GM18909 (cell line): ENCODE measurements around the gene TPSAB1.
"Not testable (repeated sequence)": the region's sequence is repeated elsewhere in the genome, so short reads cannot be mapped to it uniquely, and the experiment has no call there.

Experiments used
- ATAC-seq: cut with Tn5 transposase; IDR thresholded peaks from one replicate; pipeline ENCODE4 v1.9.1; 2021; ENCODE audit warnings: mild to moderate bottlenecking; ENCODE audit not compliant: unreplicated experiment, poor library complexity

Gene TPSAB1

DNA sequence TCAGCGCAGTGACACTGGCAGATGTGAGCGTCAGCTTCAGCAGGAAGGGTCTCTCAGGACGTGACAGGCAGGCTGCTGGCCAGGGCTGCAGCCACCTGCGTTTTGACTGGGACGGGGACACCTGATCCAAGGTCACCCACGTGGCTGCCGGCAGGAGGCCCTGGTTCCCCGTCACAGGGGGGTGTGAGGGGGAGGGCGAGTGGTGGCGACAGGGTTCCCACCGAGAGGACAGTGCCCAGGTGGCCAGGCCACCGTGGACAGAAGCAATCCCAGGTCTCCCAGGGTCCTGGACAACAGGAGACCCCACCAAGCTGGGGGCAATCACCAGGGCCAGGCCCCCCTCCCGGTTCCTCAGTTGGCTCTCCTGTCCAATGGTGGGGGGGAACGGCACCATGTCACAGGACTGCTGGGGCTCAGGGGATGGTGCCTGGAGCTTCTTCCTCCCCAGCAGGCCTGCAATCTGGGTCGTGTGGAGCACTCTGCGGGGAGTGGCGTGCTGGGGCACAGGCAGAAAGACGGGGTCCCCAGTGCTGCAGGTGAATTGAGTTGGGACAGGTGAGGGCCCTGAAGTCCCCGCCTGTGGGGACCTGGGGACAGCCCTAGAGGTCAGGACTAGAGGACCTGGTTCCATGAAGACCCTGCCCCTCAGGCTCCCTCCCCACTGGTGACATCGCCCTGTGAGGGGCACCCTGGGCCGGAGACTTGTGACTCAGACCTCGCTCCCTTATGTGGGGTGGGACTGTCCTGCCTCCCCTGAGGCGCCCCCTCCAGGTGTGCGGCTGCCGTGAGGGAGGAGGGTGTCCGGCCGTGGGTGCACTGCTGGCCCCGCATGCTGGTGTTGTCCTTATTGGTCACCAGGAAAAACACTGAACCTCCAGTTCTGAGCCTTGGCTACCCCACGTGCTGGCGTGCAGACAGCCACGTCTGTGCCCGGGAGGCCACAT is 3.7 kb downstream of the TPSAB1 start:
- ATAC-seq = not testable (repeated sequence)

DNA sequence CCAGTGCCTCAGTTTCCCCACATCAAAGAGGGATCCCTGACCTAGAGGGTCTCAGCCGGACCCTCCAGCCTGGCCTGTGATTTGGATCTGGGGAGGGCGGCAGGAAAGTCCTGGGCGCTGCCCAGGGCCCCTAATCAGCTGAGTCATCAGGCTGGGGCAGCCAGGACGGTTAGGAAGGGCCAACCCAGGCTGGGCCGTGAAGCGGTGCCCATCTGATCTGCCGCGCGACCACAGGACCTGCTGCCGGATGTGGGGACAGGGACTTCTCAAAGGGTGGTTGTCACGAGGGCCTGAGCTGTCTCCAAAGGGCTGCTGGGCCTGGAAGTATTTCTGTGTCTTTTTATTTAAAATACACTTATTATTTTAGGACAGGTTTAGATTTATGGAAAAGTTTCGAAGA is 4.4 kb downstream of the TPSAB1 start:
- no peak for ATAC-seq

DNA sequence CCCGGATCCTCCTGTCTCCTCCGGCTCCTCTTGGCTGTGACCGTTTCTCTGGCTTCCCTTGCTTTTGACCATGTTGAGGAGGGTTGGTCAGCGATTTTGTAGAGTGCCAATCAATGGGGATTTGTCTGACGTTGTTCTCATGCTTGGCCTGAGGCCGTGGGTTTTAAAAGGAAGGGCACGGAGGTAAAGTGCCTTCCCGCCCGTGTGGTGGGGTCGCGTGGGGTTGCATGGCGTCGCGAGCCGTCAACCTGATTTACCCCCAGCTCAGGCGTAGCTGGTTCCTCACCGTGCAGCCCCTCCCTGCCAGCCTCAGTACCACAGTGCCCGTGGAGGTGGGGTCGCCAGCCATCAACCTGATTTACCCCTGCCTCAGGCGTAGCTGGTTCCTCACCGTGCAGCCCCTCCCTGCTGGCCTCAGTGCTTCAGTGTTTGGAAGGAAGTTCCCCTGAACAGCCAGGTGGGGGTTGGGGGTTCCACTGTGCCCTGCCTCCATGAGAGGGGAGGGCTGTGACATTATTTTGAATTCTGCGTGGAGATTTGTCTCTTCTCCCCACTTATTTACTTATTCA is 5.0 kb downstream of the TPSAB1 start:
- no peak for ATAC-seq

DNA sequence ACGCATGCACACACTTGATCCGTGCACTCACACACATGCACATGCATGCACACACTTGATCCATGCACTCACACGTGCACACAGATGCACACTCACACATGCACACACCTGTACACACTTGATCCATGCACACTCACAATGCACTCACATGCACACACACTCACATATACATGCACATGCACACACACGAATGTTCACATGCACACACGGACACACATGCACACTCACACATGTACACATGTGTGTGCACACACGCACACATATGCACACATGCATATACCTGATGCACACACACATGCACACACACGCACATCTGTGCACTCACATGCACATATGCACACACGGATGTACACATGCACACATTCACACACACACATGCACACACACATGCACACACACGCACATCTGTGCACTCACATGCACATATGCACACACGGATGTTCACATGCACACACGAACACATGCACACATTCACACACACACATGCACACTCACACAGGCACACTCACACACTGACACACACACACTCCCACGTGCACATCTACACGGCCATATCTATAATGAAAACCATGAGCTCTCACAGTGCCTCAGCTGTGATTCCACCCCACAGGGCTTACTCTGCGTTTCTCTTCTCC is 7.5 kb downstream of the TPSAB1 start:
- not testable (repeated sequence) for ATAC-seq

DNA sequence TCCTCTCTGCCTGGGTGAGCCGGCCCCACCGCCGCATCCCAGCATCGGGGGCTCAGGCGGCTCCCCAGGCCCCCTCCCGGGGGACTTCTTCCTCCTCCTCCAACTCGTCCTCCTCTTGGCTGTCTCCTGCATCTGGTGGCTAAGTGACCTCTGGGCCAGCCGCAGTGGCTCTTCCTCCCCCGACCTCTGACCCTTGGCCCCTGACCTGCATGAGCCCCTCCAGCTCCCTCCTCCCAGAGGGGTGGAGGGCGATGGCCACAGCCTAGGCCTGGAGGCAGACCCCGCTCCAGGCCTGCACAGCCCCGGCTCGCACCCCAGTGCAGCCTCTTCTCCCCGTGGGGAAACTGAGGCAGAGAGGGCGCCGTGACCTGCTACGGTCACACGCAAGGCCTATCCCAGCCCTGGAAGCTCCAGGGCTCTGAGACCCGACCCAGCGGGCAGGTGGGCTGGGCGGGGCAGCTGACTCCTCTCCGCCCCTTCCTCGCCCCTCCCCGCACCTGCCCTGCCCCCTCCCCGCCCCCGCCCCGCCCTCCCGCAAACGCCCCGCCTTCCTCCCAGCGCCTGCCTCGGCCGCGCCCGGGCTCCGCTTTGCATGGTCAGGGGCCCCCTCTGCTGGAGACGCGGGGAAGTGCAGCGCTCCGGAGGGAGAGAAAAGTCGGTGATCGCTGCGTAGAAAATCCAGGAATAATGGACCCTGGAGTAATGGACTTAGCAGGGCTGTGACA is 8.7 kb downstream of the TPSAB1 start:
- not testable (repeated sequence) for ATAC-seq

DNA sequence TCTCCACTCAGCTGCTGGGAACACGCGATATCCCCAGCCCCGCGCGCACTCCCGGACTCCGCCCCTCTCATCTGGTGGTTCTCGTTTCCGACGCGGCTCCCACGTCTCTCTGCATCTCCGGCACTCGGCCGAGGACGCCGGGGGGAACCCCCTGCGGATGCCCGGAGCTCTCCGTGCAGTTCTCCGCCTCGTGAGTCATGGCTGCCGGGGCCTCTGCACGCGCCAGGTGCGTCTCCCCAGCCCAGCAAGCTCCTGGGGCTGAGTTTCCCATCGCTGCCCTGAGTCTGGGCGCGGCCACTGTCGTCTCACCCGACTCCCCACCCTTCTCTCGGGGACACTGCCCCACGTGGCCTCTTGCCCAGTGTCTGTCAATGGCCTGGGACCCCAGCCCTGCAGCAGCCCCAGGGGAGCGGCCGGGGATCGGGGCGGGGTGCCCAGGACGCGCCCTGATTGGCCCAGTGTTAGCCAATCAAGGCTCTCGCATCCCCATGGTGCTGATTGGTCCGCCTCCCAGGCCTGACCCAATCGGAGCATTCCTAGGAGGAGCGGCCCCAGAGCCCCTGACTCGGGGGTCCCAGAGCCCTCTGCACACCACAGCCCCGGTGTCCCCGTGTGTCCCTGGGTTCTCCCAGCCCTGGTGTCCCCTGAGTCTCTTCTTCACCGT is 13.3 kb downstream of the TPSAB1 start:
- not testable (repeated sequence) for ATAC-seq

DNA sequence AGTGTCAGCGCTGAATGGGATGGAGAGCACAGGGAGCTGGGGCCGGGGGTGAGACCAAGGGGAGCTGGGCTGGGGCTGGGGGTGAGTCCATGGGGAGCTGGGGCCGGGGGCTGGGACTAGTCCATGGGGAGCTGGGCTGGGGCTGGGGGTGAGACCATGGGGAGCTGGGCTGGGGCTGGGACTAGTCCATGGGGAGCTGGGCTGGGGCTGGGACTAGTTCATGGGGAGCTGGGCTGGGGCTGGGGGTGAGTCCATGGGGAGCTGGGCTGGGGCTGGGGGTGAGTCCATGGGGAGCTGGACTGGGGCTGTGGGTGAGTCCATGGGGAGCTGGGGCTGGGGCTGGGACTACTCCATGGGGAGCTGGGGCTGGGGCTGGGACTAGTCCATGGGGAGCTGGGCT is 14.3 kb downstream of the TPSAB1 start:
- ATAC-seq = not testable (repeated sequence)

DNA sequence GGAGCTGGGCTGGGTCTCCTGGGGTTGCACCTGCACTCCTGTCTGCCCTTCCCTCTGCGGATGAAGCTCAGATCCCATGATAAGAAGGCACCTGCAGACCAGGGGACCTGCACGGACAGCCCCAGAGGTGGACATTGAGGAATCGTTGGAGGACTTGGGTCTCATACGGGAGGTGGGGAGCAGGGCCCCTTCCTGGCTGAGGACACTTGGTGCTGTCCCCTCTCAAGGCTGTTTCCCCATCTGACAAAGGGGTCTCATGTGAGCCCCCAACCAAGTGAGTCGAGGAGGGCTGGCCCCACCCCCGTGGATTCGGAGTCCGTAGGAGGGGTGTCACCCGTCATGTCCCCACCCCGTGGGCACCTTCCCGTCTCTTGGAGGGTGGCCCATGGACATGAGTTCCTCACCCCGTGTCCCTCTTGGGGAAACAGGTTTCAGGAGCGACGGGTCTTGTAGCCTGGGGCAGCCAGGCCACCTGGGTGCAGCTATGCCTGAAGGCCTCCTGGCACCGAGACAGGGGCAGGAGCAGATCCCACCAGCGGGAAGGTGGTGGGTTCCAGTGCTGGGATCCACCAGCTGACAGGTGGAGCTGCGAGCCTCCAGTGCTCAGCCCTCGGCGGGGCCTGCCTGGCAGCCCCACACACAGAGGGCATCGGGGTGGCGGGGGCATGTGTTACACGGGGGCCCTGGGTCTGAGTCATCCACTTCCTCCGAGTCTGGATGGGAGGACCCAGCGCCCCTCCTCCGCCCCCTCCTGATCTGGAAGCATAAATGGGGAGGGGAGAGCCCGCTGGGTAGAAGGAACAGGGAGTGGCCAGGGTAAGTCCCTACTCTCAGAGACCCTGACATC is 15.0 kb downstream of the TPSAB1 start, which contains the start of gene TPSD1:
Gene TPSD1, plus strand, starts transcription at position 794 of the 847 bp plus-strand sequence. CDS start 212 bp downstream, outside the sequence.
- ATAC-seq = not testable (repeated sequence)

DNA sequence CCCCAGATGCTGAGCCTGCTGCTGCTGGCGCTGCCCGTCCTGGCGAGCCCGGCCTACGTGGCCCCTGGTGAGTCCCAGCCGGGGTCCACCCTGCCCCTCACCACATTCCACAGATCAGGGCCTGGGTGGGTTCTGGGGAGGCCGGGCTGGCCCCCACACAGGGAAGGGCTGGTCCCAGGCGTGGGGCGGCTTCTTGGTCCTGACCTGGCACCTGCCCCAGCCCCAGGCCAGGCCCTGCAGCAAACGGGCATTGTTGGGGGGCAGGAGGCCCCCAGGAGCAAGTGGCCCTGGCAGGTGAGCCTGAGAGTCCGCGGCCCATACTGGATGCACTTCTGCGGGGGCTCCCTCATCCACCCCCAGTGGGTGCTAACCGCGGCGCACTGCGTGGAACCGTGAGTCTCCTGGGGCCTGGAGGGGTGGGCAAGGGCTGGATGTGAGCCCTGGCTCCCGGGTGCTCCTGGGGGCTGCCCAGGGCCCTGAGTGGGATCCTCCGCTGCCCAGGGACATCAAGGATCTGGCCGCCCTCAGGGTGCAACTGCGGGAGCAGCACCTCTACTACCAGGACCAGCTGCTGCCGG is 15.9 kb downstream of the TPSAB1 start:
- not testable (repeated sequence) for ATAC-seq

DNA sequence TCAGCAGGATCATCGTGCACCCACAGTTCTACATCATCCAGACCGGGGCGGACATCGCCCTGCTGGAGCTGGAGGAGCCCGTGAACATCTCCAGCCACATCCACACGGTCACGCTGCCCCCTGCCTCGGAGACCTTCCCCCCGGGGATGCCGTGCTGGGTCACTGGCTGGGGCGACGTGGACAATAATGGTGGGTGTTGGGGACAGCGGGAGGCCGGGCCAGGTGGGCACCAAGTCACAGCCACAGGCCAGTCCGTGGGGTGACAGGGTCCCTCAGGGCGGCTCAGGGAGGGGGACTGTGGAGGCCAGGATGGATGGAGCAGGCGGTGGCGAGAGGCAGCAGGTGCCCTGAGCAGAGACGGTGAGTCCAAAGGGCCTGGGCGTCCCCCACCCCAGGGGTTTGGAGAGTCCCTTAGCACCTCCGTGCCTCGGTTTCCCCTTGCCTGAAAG is 16.4 kb downstream of the TPSAB1 start:
- no peak for ATAC-seq

DNA sequence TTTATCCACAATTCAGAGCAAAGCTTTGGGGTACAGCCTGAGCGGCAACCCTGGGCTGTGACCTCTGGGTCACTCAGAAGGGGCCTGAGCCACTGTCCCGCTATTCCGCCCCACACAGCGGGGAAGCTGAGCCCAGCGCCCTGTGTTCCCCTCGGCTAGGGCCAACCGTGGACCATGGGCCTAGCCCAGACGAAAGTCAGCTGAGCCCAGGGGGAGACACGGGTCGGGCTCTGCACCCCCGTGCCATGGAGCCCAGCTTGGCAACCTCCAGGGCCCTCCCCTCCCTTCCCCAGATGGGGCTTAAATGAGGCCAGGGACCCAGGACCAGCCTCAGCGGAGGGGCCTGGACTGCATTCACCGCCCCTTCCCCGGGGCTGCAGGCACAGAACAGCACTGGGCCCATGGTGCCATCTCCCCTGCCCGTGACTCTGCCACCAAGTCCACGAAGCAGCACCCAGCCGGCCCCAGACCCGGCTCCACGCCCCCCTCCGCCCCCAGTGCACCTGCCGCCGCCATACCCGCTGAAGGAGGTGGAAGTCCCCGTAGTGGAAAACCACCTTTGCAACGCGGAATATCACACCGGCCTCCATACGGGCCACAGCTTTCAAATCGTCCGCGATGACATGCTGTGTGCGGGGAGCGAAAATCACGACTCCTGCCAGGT is 17.2 kb downstream of the TPSAB1 start:
- no peak for ATAC-seq

DNA sequence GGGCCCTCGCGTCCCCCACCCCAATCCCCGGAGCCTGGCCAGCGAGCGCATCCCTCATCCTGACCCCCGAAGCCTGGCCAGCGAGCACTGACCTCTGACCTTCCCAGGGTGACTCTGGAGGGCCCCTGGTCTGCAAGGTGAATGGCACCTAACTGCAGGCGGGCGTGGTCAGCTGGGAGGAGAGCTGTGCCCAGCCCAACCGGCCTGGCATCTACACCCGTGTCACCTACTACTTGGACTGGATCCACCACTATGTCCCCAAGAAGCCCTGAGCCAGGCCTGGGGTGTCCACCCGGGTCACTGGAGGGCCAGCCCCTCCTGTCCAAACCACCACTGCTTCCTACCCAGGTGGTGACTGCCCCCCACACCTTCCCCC is 17.7 kb downstream of the TPSAB1 start:
- ATAC-seq = no peak

DNA sequence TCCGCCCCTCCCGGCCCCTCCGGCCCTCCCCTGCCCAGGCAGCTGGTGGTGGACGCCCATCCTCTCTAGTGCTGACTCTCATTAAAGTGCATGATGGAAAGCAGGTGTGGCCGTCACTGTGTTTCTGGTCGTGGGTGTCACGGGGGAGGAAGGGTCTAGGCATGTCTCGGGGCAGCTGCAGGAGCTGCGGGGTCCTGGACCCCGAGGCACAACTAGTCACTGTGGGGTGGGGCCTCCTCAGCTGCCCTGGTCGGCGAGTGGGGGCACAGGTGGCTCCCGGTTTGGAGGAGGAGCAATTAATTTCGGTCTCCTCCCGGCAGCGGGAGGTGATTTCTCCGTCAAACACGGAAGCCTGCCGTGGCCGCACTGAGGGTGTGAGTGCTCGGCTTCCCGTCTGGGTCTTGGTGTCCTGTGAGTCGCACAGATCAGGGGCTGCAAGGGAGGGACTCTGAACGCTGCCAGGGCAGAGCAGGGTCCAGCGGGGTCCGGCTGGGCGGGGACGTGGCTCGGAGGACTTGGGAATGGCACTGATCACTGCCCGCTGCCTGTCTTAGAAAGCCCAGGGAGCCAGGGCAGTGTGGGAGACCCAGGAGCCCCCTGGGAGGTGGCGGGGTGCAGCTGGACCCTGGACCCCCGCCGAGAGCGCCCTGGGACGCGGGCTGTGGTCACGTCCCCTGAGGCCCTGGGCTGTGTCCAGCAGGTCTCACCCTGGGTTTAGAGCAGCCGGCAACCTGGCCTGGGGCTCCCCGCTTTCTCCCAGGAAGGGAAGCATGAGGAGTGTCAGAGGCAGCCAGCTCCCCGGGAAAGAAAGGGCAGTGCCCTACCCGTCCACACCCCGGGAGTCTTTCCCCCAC is 18.6 kb downstream of the TPSAB1 start:
- no peak for ATAC-seq

DNA sequence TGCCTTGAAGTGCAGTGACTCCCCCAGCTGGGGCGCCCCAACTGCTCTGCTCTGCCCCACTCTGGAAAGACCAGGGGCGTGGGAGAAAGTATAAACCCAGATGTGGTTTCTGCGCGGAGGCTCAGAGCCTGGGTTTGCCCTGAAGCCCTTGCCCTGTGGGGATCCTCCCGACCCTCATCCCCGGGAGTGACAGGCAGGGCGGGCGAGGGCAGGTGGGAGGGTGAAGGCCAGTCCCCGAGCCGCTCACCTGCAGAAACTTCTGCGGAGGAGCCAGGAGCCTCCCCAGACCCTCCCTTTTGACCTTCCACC is 19.2 kb downstream of the TPSAB1 start:
- no peak for ATAC-seq

DNA sequence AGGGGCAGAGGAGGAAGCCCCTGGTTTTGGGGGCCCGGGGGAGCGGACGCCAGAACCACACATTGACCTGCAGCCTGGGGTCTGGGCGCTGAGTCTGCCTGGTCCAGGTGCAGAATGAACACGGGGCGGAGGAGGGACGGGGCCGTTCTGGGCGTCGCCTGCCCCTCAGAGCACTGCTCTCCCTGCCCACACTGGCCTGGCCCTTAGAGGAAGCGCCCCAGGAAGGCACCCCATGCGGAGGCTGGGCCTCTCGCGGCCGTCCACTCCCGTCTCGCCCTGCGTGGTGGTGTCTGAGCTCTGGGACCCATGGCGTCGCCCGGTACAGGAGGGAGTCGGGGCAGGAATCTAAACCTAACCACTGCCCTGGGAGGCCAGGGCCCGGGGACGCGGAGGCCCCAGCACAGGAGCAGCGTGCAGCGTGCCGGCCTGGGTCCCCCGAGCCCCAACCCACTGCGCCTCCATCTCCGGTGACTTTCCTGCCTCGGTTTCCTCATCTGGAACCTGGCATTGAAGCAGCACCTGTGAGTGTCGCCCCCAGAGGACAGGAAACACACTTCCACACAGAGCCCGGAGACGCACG is 19.7 kb downstream of the TPSAB1 start:
- ATAC-seq = no peak

DNA sequence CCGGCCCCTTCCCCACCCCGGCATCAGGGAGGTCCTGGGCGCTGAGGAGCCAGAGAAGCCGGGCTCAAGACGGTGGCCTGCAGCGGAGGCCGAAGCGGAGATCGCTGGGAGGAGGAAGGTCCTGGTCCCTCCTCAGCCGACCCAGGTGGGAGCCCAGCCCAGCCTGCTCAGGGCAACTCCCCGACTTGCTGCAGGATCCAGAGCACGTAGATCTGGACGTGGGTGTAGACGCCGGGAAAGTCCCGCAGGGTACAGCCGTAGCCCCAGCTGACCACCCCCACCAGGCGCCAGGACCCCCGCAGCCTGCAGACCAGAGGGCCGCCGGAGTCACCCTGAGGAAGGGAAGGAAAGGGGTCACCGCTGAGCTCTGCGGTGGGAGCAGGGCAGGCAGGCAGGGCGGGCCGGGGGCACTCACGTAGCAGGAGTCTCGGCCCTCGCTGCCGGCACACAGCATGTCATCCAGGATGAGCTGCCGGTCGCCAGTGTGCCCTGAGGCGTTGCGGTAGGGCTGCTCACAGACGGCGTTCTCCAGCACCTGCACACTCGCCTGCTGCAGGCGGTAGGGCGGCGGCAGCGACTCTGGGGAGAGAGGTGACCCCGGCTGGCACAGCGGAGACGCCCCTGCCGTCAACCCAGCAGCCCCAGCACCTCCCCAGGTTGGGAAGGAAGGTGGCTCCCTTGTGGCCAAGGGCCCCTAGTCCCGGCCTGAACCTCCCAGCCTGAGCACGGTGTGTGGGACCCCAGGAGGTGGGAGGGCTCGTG is 20.8 kb downstream of the TPSAB1 start:
- ATAC-seq = no peak
